ENCODE data around the gene NAA15.

DNA sequence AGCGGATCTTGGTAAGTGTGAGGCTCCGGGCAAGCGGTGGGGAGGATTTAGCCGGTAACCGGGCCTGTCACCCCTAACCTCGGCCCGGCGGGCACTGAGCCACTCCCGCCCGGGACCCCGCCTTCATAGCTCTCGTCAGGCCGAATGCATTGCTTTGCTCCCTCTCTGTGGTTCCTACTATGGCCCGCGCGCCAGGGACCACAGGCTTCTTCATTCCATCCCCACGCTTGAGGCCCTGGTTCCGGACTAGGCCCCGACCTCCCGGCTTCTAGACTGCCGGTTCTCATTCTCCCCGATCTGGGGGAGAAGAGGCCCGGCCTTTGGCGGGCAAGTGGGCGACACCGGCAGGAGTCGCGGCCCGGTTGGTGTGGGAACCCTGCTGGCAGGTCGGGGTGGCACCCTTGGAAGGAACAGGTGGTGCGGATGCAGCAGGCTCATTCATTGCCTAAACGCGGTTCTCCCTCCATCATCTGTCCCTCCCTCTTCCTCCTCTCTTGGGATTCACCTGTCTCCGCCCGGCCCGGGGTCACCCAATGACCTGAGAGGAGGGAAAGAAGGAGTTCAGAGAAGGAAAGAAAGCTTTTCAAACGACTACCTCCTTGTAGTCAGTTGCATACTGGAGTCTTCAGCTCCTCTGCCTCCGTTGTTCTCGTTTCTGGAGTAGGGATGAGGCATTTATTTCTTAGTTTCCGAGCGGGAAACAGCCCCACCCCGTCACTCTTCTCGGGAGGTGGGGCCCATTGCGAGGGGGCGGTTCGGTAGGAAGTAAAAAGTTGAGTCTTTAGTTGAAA is 711 bp downstream of the NAA15 start, which contains the start of gene NDUFC1:
- TF ChIP-seq RAD21 (IDR thresholded peaks at IDR 0.05; ENCODE audit: low read depth) = no peak
- TF ChIP-seq NFIC (IDR thresholded peaks at IDR 0.05) = 0 out of 2 replicates have a peak, but pooled peaks have one; percentile 3
- no peak; the same call in none of the 2 replicates for TF ChIP-seq TAF1 (IDR thresholded peaks at IDR 0.05; ENCODE audit: low read depth)
- no peak for TF ChIP-seq EGR1 (IDR thresholded peaks at IDR 0.05)
- no peak for TF ChIP-seq TCF12 (IDR thresholded peaks at IDR 0.05; ENCODE audit: low read depth)
- no peak for TF ChIP-seq CREB1 (IDR thresholded peaks at IDR 0.05; ENCODE audit: low read depth)
- no peak for TF ChIP-seq EP300 (IDR thresholded peaks at IDR 0.05; ENCODE audit: borderline replicate concordance)
- TF ChIP-seq YY1 (IDR thresholded peaks at IDR 0.05; ENCODE audit: low read depth) = no peak
- TF ChIP-seq FOXM1 (IDR thresholded peaks at IDR 0.05; ENCODE audit: borderline replicate concordance, low read depth) = no peak
- TF ChIP-seq, protein P1, sequence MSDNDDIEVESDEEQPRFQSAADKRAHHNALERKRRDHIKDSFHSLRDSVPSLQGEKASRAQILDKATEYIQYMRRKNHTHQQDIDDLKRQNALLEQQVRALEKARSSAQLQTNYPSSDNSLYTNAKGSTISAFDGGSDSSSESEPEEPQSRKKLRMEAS (IDR thresholded peaks at IDR 0.05) = no peak
